GM18526 (cell line): Measurements from ENCODE around the gene CCKAR.

ENCODE experiments used
- POLR2A ChIP-seq: IDR thresholded peaks from 3 replicates; pipeline ENCODE4 v1.6.1; 2011; ENCODE audit not compliant: insufficient read length; ENCODE audit errors: extremely low read depth

The CCKAR gene

GRCh38 chr4:26473893-26474292 lies 16.4 kb downstream of the CCKAR start:
- no peak for TF ChIP-seq POLR2A

DNA sequence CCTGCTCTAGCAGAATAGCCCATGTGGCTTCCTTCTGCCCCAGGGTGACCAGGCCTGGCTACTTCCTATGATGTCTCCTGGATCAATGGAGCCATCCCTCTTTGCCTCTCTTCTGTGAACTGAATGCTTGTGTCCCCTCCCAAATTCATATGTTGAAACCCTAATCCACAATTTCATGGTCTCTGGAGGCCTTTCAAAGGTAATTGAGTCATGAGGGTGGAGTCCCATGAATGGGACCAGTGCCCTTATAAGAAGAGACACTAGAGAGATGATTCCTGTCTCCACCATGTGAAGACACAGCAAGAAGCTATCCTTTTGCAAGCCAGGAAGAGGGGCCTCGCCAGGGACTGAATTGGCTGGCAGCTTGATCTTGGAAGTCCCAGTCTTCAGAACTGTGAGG lies 18.4 kb downstream of the CCKAR start:
- no peak for TF ChIP-seq POLR2A

DNA sequence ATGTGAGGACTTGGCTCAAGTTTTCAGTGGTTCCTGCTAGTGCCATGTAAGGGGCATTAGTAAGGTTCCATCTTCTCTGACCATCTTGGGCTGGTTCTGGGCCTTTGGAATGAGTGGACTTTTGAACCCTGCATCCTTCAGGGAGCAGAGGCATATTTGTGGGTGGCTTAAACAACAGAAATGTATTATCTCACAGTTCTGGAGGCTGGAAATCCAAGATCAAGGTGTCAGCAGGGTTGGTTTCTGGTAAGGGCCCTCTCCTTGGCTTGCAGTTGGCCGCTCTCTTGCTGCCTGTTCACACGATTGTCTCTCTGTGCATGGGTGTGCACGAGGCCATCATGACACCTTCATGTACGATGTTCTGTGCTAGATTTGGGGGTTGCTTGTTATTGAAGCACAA lies 21.3 kb downstream of the CCKAR start:
- TF ChIP-seq POLR2A = no peak

DNA sequence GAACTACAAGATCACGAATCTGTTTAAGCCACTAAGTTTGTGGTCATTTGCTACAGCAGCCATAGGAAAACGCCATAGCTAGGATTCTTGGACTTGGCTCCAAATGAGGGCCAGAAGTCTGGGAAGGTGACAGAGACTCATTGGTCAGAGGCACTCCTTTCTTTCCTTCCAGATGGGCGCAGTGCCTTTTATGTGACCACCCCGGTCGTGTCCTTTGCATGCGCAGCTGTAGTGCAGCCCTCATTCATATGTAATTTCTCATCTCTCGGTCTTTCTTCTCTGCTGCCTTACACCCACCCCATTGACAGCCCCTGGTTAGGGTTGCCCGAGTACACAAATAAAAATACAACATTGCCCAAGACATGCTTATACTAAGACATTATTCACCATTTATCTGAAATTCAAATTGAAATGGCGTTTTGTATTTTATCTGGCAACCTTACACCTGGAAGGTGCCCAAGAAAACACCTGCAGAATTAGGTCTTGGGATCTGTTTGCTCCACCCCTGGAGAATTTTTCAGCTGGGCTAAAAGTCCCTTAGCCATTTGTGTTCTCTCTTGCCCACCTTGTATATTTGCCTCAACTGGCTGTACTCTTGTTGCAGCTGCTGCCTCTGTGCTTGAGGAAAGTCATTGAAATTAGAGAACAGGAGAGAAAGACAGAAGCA lies 21.9 kb downstream of the CCKAR start:
- no peak for TF ChIP-seq POLR2A

GRCh38 chr4:26467724-26468123 lies 22.6 kb downstream of the CCKAR start:
- no peak for TF ChIP-seq POLR2A

GRCh38 chr4:26466578-26467270 lies 23.6 kb downstream of the CCKAR start:
- no peak for TF ChIP-seq POLR2A

GRCh38 chr4:26464420-26465095 lies 25.7 kb downstream of the CCKAR start:
- no peak for TF ChIP-seq POLR2A

GRCh38 chr4:26463386-26463785 lies 26.9 kb downstream of the CCKAR start:
- no peak for TF ChIP-seq POLR2A

GRCh38 chr4:26462874-26463273 lies 27.4 kb downstream of the CCKAR start:
- no peak for TF ChIP-seq POLR2A

GRCh38 chr4:26459756-26460530 lies 30.3 kb downstream of the CCKAR start:
- TF ChIP-seq POLR2A = no peak

- TF ChIP-seq POLR2A = no peak
These were observed 31.1 kb downstream of the CCKAR start for GRCh38 chr4:26459054-26459755.

GRCh38 chr4:26458157-26458561 lies 32.1 kb downstream of the CCKAR start:
- no peak for TF ChIP-seq POLR2A

- no peak for TF ChIP-seq POLR2A
These were observed 32.9 kb downstream of the CCKAR start for GRCh38 chr4:26457412-26457811.

- TF ChIP-seq POLR2A = no peak
These were observed 34.7 kb downstream of the CCKAR start for GRCh38 chr4:26455571-26455970.

DNA sequence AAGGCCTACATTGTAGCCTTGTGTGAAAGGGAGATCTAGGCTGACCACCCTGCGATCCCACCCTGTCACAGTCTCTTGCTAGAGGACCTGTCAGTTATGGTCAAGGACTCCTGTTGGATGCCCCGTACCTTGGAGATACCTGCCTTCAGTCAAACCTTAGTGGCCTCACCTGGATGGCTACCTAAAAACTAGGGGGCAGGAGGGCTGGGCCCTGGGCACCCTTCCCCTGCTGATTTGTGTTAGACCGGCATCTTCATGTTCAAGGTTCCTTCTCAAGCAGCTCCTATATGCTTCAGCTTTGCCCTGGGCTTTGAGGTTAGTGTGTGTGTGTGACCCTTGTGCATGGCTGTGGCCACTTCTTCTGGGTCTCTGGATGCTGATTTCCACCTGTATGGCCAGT lies 35.3 kb downstream of the CCKAR start:
- no peak for TF ChIP-seq POLR2A
